HCT116 (cell line): ENCODE measurements around the gene IL3. TPM values are rescaled to one million over a fixed set of nuclear protein-coding genes. Genes with fewer than 3 reads are reported as not detected.

ENCODE experiments used
- ATAC-seq: fragments of 200-7000 bp; cut with Tn5 transposase; 2 replicates; pipeline ENCODE4 v1.9.1; 2020; ENCODE audit warnings: mild to moderate bottlenecking, moderate library complexity
- BruUV-seq: library from RNA; stranded (reverse); fragments of 400-500 nt; replicated peaks from 2 replicates; lab custom pipeline; 2021; lab: Mats Ljungman, UMichigan
- CTCF ChIA-PET: fragments of 300-600 bp; sonication (Branson Sonifier 250); formaldehyde crosslinking; loops from one replicate; lab custom pipeline; 2021; ENCODE audit warnings: antibody characterized with exemption; lab: Charles Lee
- POLR2A ChIA-PET: fragments of 300-600, 350-600 bp; sonication (Branson Sonifier 250); formaldehyde crosslinking; loops from one replicate; lab custom pipeline; 2021; ENCODE audit warnings: antibody characterized with exemption; lab: Charles Lee
- RAD21 ChIA-PET, 2 experiments: fragments of 300-600 bp; sonication (Branson Sonifier 250); formaldehyde crosslinking; loops; one replicate each; lab custom pipeline; 2023; ENCODE audit warnings: low total read pairs in 2 of 2; ENCODE audit not compliant: uncharacterized antibody in 2 of 2, unreplicated experiment in 2 of 2, low non-redundant PET in 1 of 2; lab: Charles Lee
- DNase-seq: peaks from one replicate; pipeline ENCODE4 v3.0.0-alpha.2; 2010; ENCODE audit warnings: low read depth, low spot score
- H2AFZ ChIP-seq: fragments of 200-600 bp; shearing (Covaris generic), sonication (generic); 2 replicates; pipeline ENCODE4 v1.6.1; 2017; ENCODE audit warnings: low read depth, mixed run types, mixed read lengths, antibody characterized with exemption, low read length; ENCODE audit not compliant: poor library complexity, severe bottlenecking
- H3K27ac ChIP-seq: 2 replicates; pipeline ENCODE4 v1.5.1; 2012; ENCODE audit warnings: low read depth, low read length
- H3K27me3 ChIP-seq: fragments of 200-600 bp; sonication (generic); 2 replicates; pipeline ENCODE4 v1.6.1; 2016; ENCODE audit warnings: mixed run types, low read length, mixed read lengths; ENCODE audit not compliant: insufficient read depth
- H3K36me3 ChIP-seq, 2 experiments: fragments of 200-500 bp in 1 of 2; fragments of 200-600 bp in 1 of 2; sonication (Bioruptor generic) in 1 of 2; sonication (generic) in 1 of 2; 2 replicates each; pipeline versions ENCODE4 v1.5.1 to v1.6.1; 2014 to 2016; ENCODE audit warnings: low read length in 2 of 2, inconsistent platforms in 1 of 2, mixed read lengths in 1 of 2, mixed run types in 1 of 2; ENCODE audit not compliant: insufficient read depth in 2 of 2, control insufficient read depth in 1 of 2
- H3K4me1 ChIP-seq, 2 experiments: fragments of 200-600 bp in 1 of 2; sonication (generic) in 1 of 2; 2 replicates each; pipeline versions ENCODE4 v1.5.1 to v1.6.1; 2012 to 2017; ENCODE audit warnings: low read length in 2 of 2, inconsistent platforms in 1 of 2, mild to moderate bottlenecking in 1 of 2, mixed read lengths in 1 of 2, mixed run types in 1 of 2, moderate library complexity in 1 of 2; ENCODE audit not compliant: insufficient read depth in 2 of 2, control insufficient read depth in 1 of 2
- H3K4me2 ChIP-seq: fragments of 200-600 bp; sonication (generic); 2 replicates; pipeline ENCODE4 v1.6.1; 2017; ENCODE audit warnings: mixed run types, low read length, mixed read lengths
- H3K4me3 ChIP-seq, 2 experiments: fragments of 200-600 bp in 1 of 2; sonication (generic) in 1 of 2; replicated peaks in 1 of 2; 2 replicates each; pipeline ENCODE4 v1.5.1; 2011 to 2016; ENCODE audit warnings: low read length in 2 of 2, control low read depth in 1 of 2, low read depth in 1 of 2, mild to moderate bottlenecking in 1 of 2, mixed read lengths in 1 of 2, mixed run types in 1 of 2
- H3K79me2 ChIP-seq: fragments of 200-600 bp; sonication (generic); 2 replicates; pipeline ENCODE4 v1.6.1; 2017; ENCODE audit warnings: mild to moderate bottlenecking, mixed run types, low read length, moderate library complexity, mixed read lengths; ENCODE audit not compliant: insufficient read depth
- H3K9ac ChIP-seq: fragments of 200-600 bp; sonication (generic); 2 replicates; pipeline ENCODE4 v1.6.1; 2016; ENCODE audit warnings: low read length, mixed read lengths
- H3K9me2 ChIP-seq: fragments of 200-600 bp; sonication (generic), shearing (Covaris generic); 2 replicates; pipeline ENCODE4 v1.6.1; 2017; ENCODE audit warnings: mixed run types, mild to moderate bottlenecking, moderate library complexity; ENCODE audit not compliant: insufficient read depth
- H3K9me3 ChIP-seq, 2 experiments: fragments of 200-500 bp in 1 of 2; fragments of 200-600 bp in 1 of 2; sonication (Bioruptor generic) in 1 of 2; sonication (generic) in 1 of 2; 2 replicates each; pipeline ENCODE4 v1.6.1; 2014 to 2017; ENCODE audit warnings: low read length in 2 of 2, mixed read lengths in 2 of 2, inconsistent platforms in 1 of 2, low read depth in 1 of 2, mild to moderate bottlenecking in 1 of 2, mixed run types in 1 of 2, moderate library complexity in 1 of 2; ENCODE audit not compliant: control insufficient read depth in 1 of 2, insufficient read depth in 1 of 2
- H4K20me1 ChIP-seq: fragments of 200-600 bp; sonication (generic), shearing (Covaris generic); 2 replicates; pipeline ENCODE4 v1.6.1; 2017; ENCODE audit warnings: mixed run types, mild to moderate bottlenecking, moderate library complexity; ENCODE audit not compliant: insufficient read depth
- CBX3 ChIP-seq: IDR thresholded peaks from 2 replicates; pipeline ENCODE4 v1.6.1; 2012; ENCODE audit warnings: low read depth
- CEBPB ChIP-seq: IDR thresholded peaks from 2 replicates; pipeline ENCODE4 v1.6.1; 2012; ENCODE audit warnings: low read depth
- EGR1 ChIP-seq: IDR thresholded peaks from 2 replicates; pipeline ENCODE4 v1.6.1; 2012; ENCODE audit warnings: low read depth
- ELF1 ChIP-seq: IDR thresholded peaks from 2 replicates; pipeline ENCODE4 v1.6.1; 2012; ENCODE audit warnings: low read depth, borderline replicate concordance
- EZH2phosphoT487 ChIP-seq: fragments of 200-600 bp; IDR thresholded peaks from 2 replicates; pipeline ENCODE4 v1.6.1; 2018; ENCODE audit warnings: antibody characterized with exemption, borderline replicate concordance
- FOSL1 ChIP-seq: IDR thresholded peaks from 2 replicates; pipeline ENCODE4 v1.6.1; 2012; ENCODE audit warnings: low read depth
- POLR2A ChIP-seq: IDR thresholded peaks from 2 replicates; pipeline ENCODE4 v1.7.0; 2011; ENCODE audit warnings: borderline replicate concordance; ENCODE audit not compliant: insufficient read depth, insufficient read length; ENCODE audit errors: extremely low read depth
- POLR2AphosphoS5 ChIP-seq: IDR thresholded peaks from 2 replicates; pipeline ENCODE4 v1.6.1; 2011; ENCODE audit warnings: mild to moderate bottlenecking, low read depth, low read length, moderate library complexity
- RAD21 ChIP-seq: IDR thresholded peaks from 2 replicates; pipeline ENCODE4 v1.6.1; 2012; ENCODE audit warnings: low read depth, mild to moderate bottlenecking
- SP1 ChIP-seq: IDR thresholded peaks from 2 replicates; pipeline ENCODE4 v1.6.1; 2012; ENCODE audit warnings: low read depth
- SRF ChIP-seq: IDR thresholded peaks from 2 replicates; pipeline ENCODE4 v1.6.1; 2012; ENCODE audit warnings: low read depth
- TCF7L2 ChIP-seq: IDR thresholded peaks from 2 replicates; pipeline ENCODE4 v1.7.0; 2011; ENCODE audit warnings: borderline replicate concordance, inconsistent platforms; ENCODE audit not compliant: insufficient read depth, insufficient read length; ENCODE audit errors: extremely low read depth
- YY1 ChIP-seq: IDR thresholded peaks from 2 replicates; pipeline ENCODE4 v1.6.1; 2011; ENCODE audit warnings: low read length, low read depth, moderate library complexity, mild to moderate bottlenecking; ENCODE audit not compliant: insufficient replicate concordance; ENCODE audit errors: extremely low read depth
- ZNF274 ChIP-seq: fragments of 200-500 bp; sonication (Bioruptor generic); IDR thresholded peaks from 2 replicates; pipeline ENCODE4 v1.6.1; 2014; ENCODE audit warnings: mild to moderate bottlenecking, low read depth, low read length, inconsistent platforms
- intact Hi-C: fragments of 100-400 bp; cut with micrococcal nuclease; formaldehyde crosslinking; loops from 2 replicates; pipeline ENCODE4 v1.10.0; 2022
- total RNA-seq: library from RNA; stranded (reverse); gene quantifications from one replicate; pipeline ENCODE4 v1.2.1, GENCODE V29; 2021; ENCODE audit not compliant: unreplicated experiment
- TF ChIP-seq, protein P1 (sequence below): IDR thresholded peaks from 2 replicates; pipeline ENCODE4 v1.6.1; 2011; ENCODE audit warnings: mild to moderate bottlenecking, low read length, moderate library complexity; ENCODE audit not compliant: insufficient replicate concordance; ENCODE audit errors: extremely low read depth
- TF ChIP-seq, protein P2 (sequence below): IDR thresholded peaks from 2 replicates; pipeline ENCODE4 v1.6.1; 2012
- TF ChIP-seq, protein P3 (sequence below): IDR thresholded peaks from 2 replicates; pipeline ENCODE4 v1.6.1; 2012
- TF ChIP-seq, protein P4 (sequence below): IDR thresholded peaks from 2 replicates; pipeline ENCODE4 v1.6.1; 2012; ENCODE audit warnings: low read depth

IL3 gene
- total RNA-seq, 1 experiment from 2014 or later = not detected

DNA sequence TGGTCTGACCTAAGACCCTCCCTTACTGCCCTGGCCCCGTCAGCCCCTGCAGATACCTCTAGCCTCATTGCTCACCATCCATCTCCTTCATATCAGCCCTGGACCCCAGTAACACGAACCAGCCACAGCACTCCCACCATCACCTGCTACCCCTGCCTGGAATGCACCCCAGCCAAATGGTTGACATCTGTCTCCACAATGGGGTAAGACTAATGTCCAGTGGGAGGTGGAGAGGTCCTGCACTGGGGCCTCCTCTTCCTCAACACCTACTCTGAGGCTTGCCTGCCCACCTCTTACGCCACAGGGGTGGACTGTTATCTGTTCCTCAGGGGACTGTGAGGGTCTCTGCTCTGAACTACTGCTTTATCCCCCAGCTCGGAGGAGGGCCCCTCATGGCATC is 25.2 kb downstream of the IL3 start (continued):
- no peak for TF ChIP-seq ZNF274
- no peak for TF ChIP-seq SRF

DNA sequence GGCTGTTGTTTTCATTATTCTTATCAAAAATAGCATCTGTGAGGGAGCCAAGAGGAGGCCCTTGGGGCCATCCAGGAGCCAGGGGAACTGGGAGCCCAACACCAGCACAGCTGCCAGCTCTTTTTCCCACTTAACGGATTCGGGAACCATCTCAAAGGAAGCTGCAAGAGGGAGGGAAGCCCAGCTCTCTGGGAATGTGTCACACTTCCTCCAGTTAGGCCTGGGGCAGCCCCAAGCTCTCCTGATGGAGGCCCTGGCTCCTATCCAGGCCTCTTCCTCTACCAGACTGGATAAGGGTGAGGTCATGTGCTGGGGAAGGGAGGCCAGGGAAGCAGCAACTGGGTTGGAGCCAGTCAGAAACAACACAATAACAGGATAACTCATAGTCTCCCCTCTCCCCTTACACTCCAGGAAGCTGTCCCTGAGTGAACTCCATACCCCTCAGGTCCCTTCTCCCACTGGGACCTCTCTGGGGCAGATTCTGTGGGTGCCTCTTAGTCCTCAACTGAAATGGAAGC is 25.9 kb downstream of the IL3 start:
- Histone ChIP-seq H3K9me2 (no peaks in the 10 kb centered on the region), H3K4me3 (no peak overlapping the region), H3K9me3 (no peaks in the 10 kb centered on the region), H3K27me3 (no peaks in the 10 kb centered on the region), H3K27ac (no peak overlapping the region), H3K9ac (no peak overlapping the region), H3K36me3 (no peaks in the 10 kb centered on the region)
- intact Hi-C loops = no loop called here
- ChIA-PET RAD21 (no interaction called here), CTCF (no interaction called here)
- no TSS peak for BruUV-seq
- no peak for TF ChIP-seq SP1
- no peak for TF ChIP-seq EZH2phosphoT487
- no peak for TF ChIP-seq YY1
- TF ChIP-seq, protein P1, sequence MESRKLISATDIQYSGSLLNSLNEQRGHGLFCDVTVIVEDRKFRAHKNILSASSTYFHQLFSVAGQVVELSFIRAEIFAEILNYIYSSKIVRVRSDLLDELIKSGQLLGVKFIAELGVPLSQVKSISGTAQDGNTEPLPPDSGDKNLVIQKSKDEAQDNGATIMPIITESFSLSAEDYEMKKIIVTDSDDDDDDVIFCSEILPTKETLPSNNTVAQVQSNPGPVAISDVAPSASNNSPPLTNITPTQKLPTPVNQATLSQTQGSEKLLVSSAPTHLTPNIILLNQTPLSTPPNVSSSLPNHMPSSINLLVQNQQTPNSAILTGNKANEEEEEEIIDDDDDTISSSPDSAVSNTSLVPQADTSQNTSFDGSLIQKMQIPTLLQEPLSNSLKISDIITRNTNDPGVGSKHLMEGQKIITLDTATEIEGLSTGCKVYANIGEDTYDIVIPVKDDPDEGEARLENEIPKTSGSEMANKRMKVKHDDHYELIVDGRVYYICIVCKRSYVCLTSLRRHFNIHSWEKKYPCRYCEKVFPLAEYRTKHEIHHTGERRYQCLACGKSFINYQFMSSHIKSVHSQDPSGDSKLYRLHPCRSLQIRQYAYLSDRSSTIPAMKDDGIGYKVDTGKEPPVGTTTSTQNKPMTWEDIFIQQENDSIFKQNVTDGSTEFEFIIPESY = no peak
- TF ChIP-seq, protein P2, sequence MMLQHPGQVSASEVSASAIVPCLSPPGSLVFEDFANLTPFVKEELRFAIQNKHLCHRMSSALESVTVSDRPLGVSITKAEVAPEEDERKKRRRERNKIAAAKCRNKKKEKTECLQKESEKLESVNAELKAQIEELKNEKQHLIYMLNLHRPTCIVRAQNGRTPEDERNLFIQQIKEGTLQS = no peak
- TF ChIP-seq CEBPB = no peak
- TF ChIP-seq TCF7L2 = no peak
- no peak for TF ChIP-seq SRF
- TF ChIP-seq RAD21 = no peak
- TF ChIP-seq ZNF274 = no peak
- TF ChIP-seq, protein P3, sequence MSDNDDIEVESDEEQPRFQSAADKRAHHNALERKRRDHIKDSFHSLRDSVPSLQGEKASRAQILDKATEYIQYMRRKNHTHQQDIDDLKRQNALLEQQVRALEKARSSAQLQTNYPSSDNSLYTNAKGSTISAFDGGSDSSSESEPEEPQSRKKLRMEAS = no peak
- TF ChIP-seq POLR2AphosphoS5 = no peak
- TF ChIP-seq EGR1 = no peak
- no peak for TF ChIP-seq CBX3
- TF ChIP-seq, protein P4, sequence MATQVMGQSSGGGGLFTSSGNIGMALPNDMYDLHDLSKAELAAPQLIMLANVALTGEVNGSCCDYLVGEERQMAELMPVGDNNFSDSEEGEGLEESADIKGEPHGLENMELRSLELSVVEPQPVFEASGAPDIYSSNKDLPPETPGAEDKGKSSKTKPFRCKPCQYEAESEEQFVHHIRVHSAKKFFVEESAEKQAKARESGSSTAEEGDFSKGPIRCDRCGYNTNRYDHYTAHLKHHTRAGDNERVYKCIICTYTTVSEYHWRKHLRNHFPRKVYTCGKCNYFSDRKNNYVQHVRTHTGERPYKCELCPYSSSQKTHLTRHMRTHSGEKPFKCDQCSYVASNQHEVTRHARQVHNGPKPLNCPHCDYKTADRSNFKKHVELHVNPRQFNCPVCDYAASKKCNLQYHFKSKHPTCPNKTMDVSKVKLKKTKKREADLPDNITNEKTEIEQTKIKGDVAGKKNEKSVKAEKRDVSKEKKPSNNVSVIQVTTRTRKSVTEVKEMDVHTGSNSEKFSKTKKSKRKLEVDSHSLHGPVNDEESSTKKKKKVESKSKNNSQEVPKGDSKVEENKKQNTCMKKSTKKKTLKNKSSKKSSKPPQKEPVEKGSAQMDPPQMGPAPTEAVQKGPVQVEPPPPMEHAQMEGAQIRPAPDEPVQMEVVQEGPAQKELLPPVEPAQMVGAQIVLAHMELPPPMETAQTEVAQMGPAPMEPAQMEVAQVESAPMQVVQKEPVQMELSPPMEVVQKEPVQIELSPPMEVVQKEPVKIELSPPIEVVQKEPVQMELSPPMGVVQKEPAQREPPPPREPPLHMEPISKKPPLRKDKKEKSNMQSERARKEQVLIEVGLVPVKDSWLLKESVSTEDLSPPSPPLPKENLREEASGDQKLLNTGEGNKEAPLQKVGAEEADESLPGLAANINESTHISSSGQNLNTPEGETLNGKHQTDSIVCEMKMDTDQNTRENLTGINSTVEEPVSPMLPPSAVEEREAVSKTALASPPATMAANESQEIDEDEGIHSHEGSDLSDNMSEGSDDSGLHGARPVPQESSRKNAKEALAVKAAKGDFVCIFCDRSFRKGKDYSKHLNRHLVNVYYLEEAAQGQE = no peak
- TF ChIP-seq ELF1 = no peak
- TF ChIP-seq POLR2A = no peak
- TF ChIP-seq FOSL1 = no peak
- TF ChIP-seq, all 23 proteins: peak for 0
- no peak for DNase-seq
- H3K4me2 ChIP-seq = no peak overlapping the region
- no peak for ATAC-seq
- H2AFZ ChIP-seq = no peak overlapping the region
- no peaks in the 10 kb centered on the region for H4K20me1 ChIP-seq
- POLR2A ChIA-PET = no interaction called here
- H3K79me2 ChIP-seq = no peaks in the 10 kb centered on the region
- H3K4me1 ChIP-seq = peaks cover 7 to 18% of the 10 kb centered on the region in 2 experiments; a peak in 3 of 4 replicates
